SU-DHL-6 (cell line): ENCODE measurements around the gene DDX41.

Experiments used
- H2AFZ ChIP-seq: fragments of 200-600 bp; sonication (generic); 2 replicates; pipeline ENCODE4 v1.6.1; 2014; ENCODE audit warnings: low read depth, mild to moderate bottlenecking, moderate library complexity, mixed read lengths, antibody characterized with exemption, low read length; ENCODE audit not compliant: severe bottlenecking
- H3F3A ChIP-seq: fragments of 200-600 bp; shearing (Covaris generic); 2 replicates; pipeline ENCODE4 v1.6.0; 2016; ENCODE audit warnings: antibody characterized with exemption, mild to moderate bottlenecking; ENCODE audit not compliant: insufficient read depth
- H3K27ac ChIP-seq: fragments of 200-600 bp; sonication (generic); 2 replicates; pipeline ENCODE4 v1.5.1; 2016; ENCODE audit warnings: low read depth, mild to moderate bottlenecking, low read length, moderate library complexity, mixed read lengths
- H3K27me3 ChIP-seq: fragments of 200-600 bp; sonication (generic), shearing (Covaris generic); 2 replicates; pipeline ENCODE4 v1.6.0; 2014; ENCODE audit warnings: mild to moderate bottlenecking, low read length
- H3K36me3 ChIP-seq: fragments of 200-600 bp; sonication (generic); 2 replicates; pipeline ENCODE4 v1.6.1; 2014; ENCODE audit warnings: mild to moderate bottlenecking, low read length, mixed read lengths
- H3K4me2 ChIP-seq: fragments of 300-600, 200-600 bp; shearing (Covaris generic), sonication (generic); 2 replicates; pipeline ENCODE4 v1.6.0; 2014; ENCODE audit warnings: low read length, low read depth, mild to moderate bottlenecking; ENCODE audit not compliant: poor library complexity, severe bottlenecking
- H3K4me3 ChIP-seq: fragments of 200-600 bp; sonication (generic); 2 replicates; pipeline ENCODE4 v1.5.1; 2014; ENCODE audit warnings: antibody characterized with exemption, low read length, mild to moderate bottlenecking, mixed read lengths; ENCODE audit not compliant: insufficient read depth, poor library complexity, severe bottlenecking
- H3K79me2 ChIP-seq: fragments of 200-600 bp; sonication (generic); 2 replicates; pipeline ENCODE4 v1.6.1; 2014; ENCODE audit warnings: mild to moderate bottlenecking, low read length, moderate library complexity; ENCODE audit not compliant: insufficient read depth
- H3K9ac ChIP-seq: fragments of 200-600 bp; sonication (generic); 2 replicates; pipeline ENCODE4 v1.7.0; 2014; ENCODE audit warnings: mild to moderate bottlenecking, low read length
- H3K9me2 ChIP-seq: fragments of 200-600 bp; sonication (generic); replicated peaks from 2 replicates; pipeline ENCODE4 v1.6.1; 2014; ENCODE audit warnings: low read length; ENCODE audit not compliant: insufficient read depth
- H3K9me3 ChIP-seq: fragments of 200-600 bp; sonication (generic); 2 replicates; pipeline ENCODE4 v1.6.1; 2014; ENCODE audit warnings: low read length, mixed read lengths; ENCODE audit not compliant: insufficient read depth
- H4K20me1 ChIP-seq: fragments of 200-600 bp; sonication (generic); 2 replicates; pipeline ENCODE4 v1.6.1; 2014; ENCODE audit warnings: low read depth, mild to moderate bottlenecking, antibody characterized with exemption, low read length, moderate library complexity, mixed read lengths
- CTCF ChIP-seq: fragments of 200-600 bp; sonication (generic); IDR thresholded peaks from one replicate; pipeline ENCODE4 v1.5.1; 2017; ENCODE audit warnings: antibody characterized with exemption, mild to moderate bottlenecking, low read length, moderate library complexity; ENCODE audit not compliant: insufficient read depth, poor library complexity, severe bottlenecking
- EZH2phosphoT487 ChIP-seq: fragments of 200-600 bp; sonication (generic), shearing (Covaris generic); conservative IDR thresholded peaks from 2 replicates; pipeline ENCODE4 v1.6.1; 2018; ENCODE audit warnings: mild to moderate bottlenecking, antibody characterized with exemption, low read length, moderate library complexity, mixed read lengths

DDX41 gene

GRCh38 chr5:177557041-177557647 is 40.4 kb upstream of the DDX41 start:
- Histone ChIP-seq H3K4me3 (no peak overlapping the region), H3K9me2 (no peaks in the 10 kb centered on the region), H3K79me2 (peaks cover 20% of the 10 kb centered on the region), H3K9ac (no peak overlapping the region), H3F3A (no peaks in the 10 kb centered on the region), H3K27me3 (no peaks in the 10 kb centered on the region), H3K36me3 (no peaks in the 10 kb centered on the region), H3K9me3 (no peaks in the 10 kb centered on the region), H2AFZ (no peak overlapping the region), H3K4me2 (no peak overlapping the region), H3K27ac (no peak overlapping the region), H4K20me1 (no peaks in the 10 kb centered on the region)
- no peak for TF ChIP-seq CTCF
- TF ChIP-seq EZH2phosphoT487: no peak

- Histone ChIP-seq H3F3A (no peaks in the 10 kb centered on the region), H3K27me3 (no peaks in the 10 kb centered on the region), H3K4me2 (no peak overlapping the region), H3K4me3 (no peak overlapping the region), H2AFZ (no peak overlapping the region), H3K9me3 (no peaks in the 10 kb centered on the region), H4K20me1 (no peaks in the 10 kb centered on the region), H3K36me3 (0 out of 2 replicates have a peak, but pooled peaks cover 5% of the 10 kb centered on the region), H3K9me2 (no peaks in the 10 kb centered on the region), H3K27ac (no peak overlapping the region), H3K9ac (no peak overlapping the region), H3K79me2 (peaks cover 34% of the 10 kb centered on the region)
- TF ChIP-seq EZH2phosphoT487: no peak
- TF ChIP-seq CTCF: no peak
These were observed 38.9 kb upstream of the DDX41 start for GRCh38 chr5:177555665-177556064.

GRCh38 chr5:177555228-177555627 is 38.5 kb upstream of the DDX41 start:
- Histone ChIP-seq H3K9ac (peak overlapping the region; percentile 85), H3K4me2 (peak overlapping the region; percentile 79)

More at GRCh38 chr5:177555228-177555627, 38.5 kb upstream of the DDX41 start:
- Histone ChIP-seq H3K36me3 (0 out of 2 replicates have a peak, but pooled peaks cover 5% of the 10 kb centered on the region), H2AFZ (peak overlapping the region; percentile 92), H3K9me3 (no peaks in the 10 kb centered on the region), H3K9me2 (no peaks in the 10 kb centered on the region), H3F3A (no peaks in the 10 kb centered on the region), H3K79me2 (peaks cover 39% of the 10 kb centered on the region), H3K27me3 (no peaks in the 10 kb centered on the region), H4K20me1 (no peaks in the 10 kb centered on the region), H3K27ac (no peak overlapping the region), H3K4me3 (peak overlapping the region; percentile 59)
- TF ChIP-seq CTCF: no peak
- TF ChIP-seq EZH2phosphoT487: no peak
